Heart right ventricle (tissue), 16 donors: Measurements from ENCODE around the gene GSTCD. TPM values are rescaled to one million over a fixed set of nuclear protein-coding genes. Genes with fewer than 3 reads are reported as not detected.

ENCODE experiments used
- ATAC-seq, 8 donors: fragments of 200-7000 bp; cut with Tn5 transposase; one replicate each; pipeline ENCODE4 v1.9.1; 2020; ENCODE audit warnings: mild to moderate bottlenecking in 8 of 8, moderate library complexity in 8 of 8, moderate number of reproducible peaks in 1 of 8
- DNase-seq, 2 donors: peaks; one replicate each; pipeline ENCODE4 v3.0.0-alpha.2; 2020
- H3K27ac ChIP-seq, 10 donors: fragments of 200-600 bp; sonication (generic) in 2 of 10; one replicate each; pipeline versions ENCODE4 v1.5.0 to v1.8.0; 2020 to 2022; ENCODE audit warnings: mild to moderate bottlenecking in 3 of 10
- H3K27me3 ChIP-seq, 7 donors: fragments of 200-600 bp; one replicate each; pipeline ENCODE4 v1.8.0; 2021 to 2022; ENCODE audit warnings: mild to moderate bottlenecking in 2 of 7
- H3K36me3 ChIP-seq, 9 donors: fragments of 200-600 bp; sonication (generic) in 1 of 9; one replicate each; pipeline versions ENCODE4 v1.5.0 to v1.8.0; 2020 to 2022; ENCODE audit warnings: mild to moderate bottlenecking in 2 of 9
- H3K4me1 ChIP-seq, 9 donors: fragments of 200-600 bp; sonication (generic) in 1 of 9; one replicate each; pipeline versions ENCODE4 v1.5.0 to v1.8.0; 2020 to 2022; ENCODE audit warnings: mild to moderate bottlenecking in 4 of 9
- H3K4me3 ChIP-seq, 10 donors: fragments of 200-600 bp; sonication (generic) in 2 of 10; one replicate each; pipeline versions ENCODE4 v1.5.0 to v1.8.0; 2020 to 2022; ENCODE audit warnings: mild to moderate bottlenecking in 7 of 10, moderate library complexity in 2 of 10
- H3K9me3 ChIP-seq, 11 donors: fragments of 200-600 bp in 10 of 11; sonication (generic) in 2 of 11; one replicate each; pipeline versions ENCODE4 v1.5.0 to v1.8.0; 2013 to 2022; ENCODE audit warnings: mild to moderate bottlenecking in 2 of 11, control low read depth in 1 of 11, moderate library complexity in 1 of 11
- CTCF ChIP-seq, 9 donors: fragments of 200-600 bp; sonication (generic) in 2 of 9; IDR thresholded peaks; one replicate each; pipeline versions ENCODE4 v1.5.0 to v1.8.0; 2021 to 2022; ENCODE audit warnings: antibody characterized with exemption in 9 of 9, mild to moderate bottlenecking in 5 of 9, moderate library complexity in 1 of 9
- WGBS, 2 donors: extraction: QIAGEN DNeasy Blood & Tissue Kit; methylation state at CpG; one replicate each; pipeline ENCODE4 v1.1.7; 2013; ENCODE audit warnings: inconsistent platforms in 1 of 2; 5-methylcytosine and 5-hydroxymethylcytosine counted together
- intact Hi-C, 10 donors: fragments of 100-400 bp; cut with DNase I; formaldehyde crosslinking; loops; one replicate each; pipeline versions ENCODE4 v1.11.1 to v1.14.2; 2022
- polyA plus RNA-seq, 2 donors: library from polyadenylated mRNA; stranded (reverse); fragments of 200-250 nt; gene quantifications; one replicate each; pipeline ENCODE4 v1.2.3, GENCODE V29; 2013
- total RNA-seq, 10 donors: library from RNA; stranded (reverse); fragmentation: NEBNext Ultra II Directional in 3 of 10; extraction: Animal tissue kit (Norgen Biotek cat#: 25700) in 3 of 10; gene quantifications; one replicate each; pipeline versions ENCODE4 v1.2.1 to v1.2.4, GENCODE V29; 2021 to 2023
- donor health status: Arrhythmogenic right ventricular cardiomyopathy.
- donor health status: ischemic (EF 13 %, LVEDD 7.1; RV severe dilation, severe dysfunction).
- donor health status: healthy with polysubstance abuse.
- donor health status: DM: no; HTN: yes; CAD: no.
- donor health status: DM: no; HTN: no; CAD: no.
- donor health status: ischemic (EF 25% LVEDD 6.9; RV normal size, moderate dysfunction).
- donor health status: ischemic (EF 25% LVEDD 5.7; RV mildly dilated, moderate dysfunction).
- donor health status: healthy.
- donor health status: DM: yes; HTN: yes; CAD: no.
- donor health status: Ischemic cardiomyopathy.
- donor health status: ischemic (EF 35%, LVEDD 5.7; RV mildly dilated, moderate dysfunction).
- donor health status: nonischemic (EF 11% LVEDD 7.7; RV severe dilation, severe dysfunction).
- donor health status: DM: yes; HTN: yes; CAD: no.
- donor health status: PGD.
- donor health status: ischemic (EF 29% LVEDD 5.4; RV normal size, mild dysfunction).
- donor health status: nonischemic (EF 23%, LVEDD 6.1; RV moderate dilation, normal function).

GSTCD gene
- total and polyA plus RNA-seq, 12 donors, result 0.66 to 5.9 (median 4.3) TPM

GRCh38 chr4:105875233-105875632 lies 166.6 kb downstream of the GSTCD start:
- Histone ChIP-seq H3K4me3 (no peak overlapping the region), H3K27ac (peak overlapping the region in 7 of 10 donors; percentile 4 to 39 (median 26)), H3K27me3 (no peaks in the 10 kb centered on the region), H3K9me3 (no peaks in the 10 kb centered on the region), H3K36me3 (no peaks in the 10 kb centered on the region), H3K4me1 (peaks cover 0 to 19% (median 5%) of the 10 kb centered on the region in 9 donors)
- TF ChIP-seq CTCF (IDR thresholded peaks at IDR 0.05), result no peak
- DNase-seq, result no peak
- intact Hi-C loops, result loop anchor here in 1 of 10 donors (10.0 kb wide), 1 partner anchor 90 kb away; no protein-coding TSS in a partner anchor
- peak in 6 of 8 donors; percentile 59 to 89 (median 80) for ATAC-seq

GRCh38 chr4:105878668-105879067 lies 170.1 kb downstream of the GSTCD start:
- ATAC-seq (peak in 3 of 8 donors; percentile 39 to 55 (median 48)), DNase-seq (no peak)
- Histone ChIP-seq H3K36me3 (no peaks in the 10 kb centered on the region), H3K4me1 (peaks cover 0 to 19% (median 5%) of the 10 kb centered on the region in 9 donors), H3K27me3 (no peaks in the 10 kb centered on the region), H3K4me3 (no peak overlapping the region), H3K27ac (peak overlapping the region in 1 of 10 donors; percentile 39), H3K9me3 (no peaks in the 10 kb centered on the region)
- 39 to 41% methylated on average over 2 of the region's 2 CpGs for WGBS, 2 donors
- no peak for TF ChIP-seq CTCF (IDR thresholded peaks at IDR 0.05)
- intact Hi-C loops, result loop anchor here in 1 of 10 donors (10.0 kb wide), 1 partner anchor 94 kb away; no protein-coding TSS in a partner anchor

GRCh38 chr4:105887508-105887907 lies 178.9 kb downstream of the GSTCD start:
- no peak for DNase-seq

More at GRCh38 chr4:105887508-105887907, 178.9 kb downstream of the GSTCD start:
- intact Hi-C loops, result no loop called here
- Histone ChIP-seq H3K36me3 (no peaks in the 10 kb centered on the region), H3K27me3 (peaks cover 0 to 5% (median 0%) of the 10 kb centered on the region in 7 donors), H3K27ac (no peak overlapping the region), H3K4me1 (no peaks in the 10 kb centered on the region), H3K4me3 (no peak overlapping the region), H3K9me3 (peaks cover 0 to 10% (median 0%) of the 10 kb centered on the region in 11 donors)
- 71 to 85% methylated on average over 2 of the region's 2 CpGs for whole genome bisulfite sequencing, 2 donors
- ATAC-seq, result no peak
- no peak for TF ChIP-seq CTCF (IDR thresholded peaks at IDR 0.05)
